Smooth muscle cell (in vitro differentiated cells): ENCODE results near the gene PPP1R13B. TPM values are rescaled to one million over a fixed set of nuclear protein-coding genes. Genes with fewer than 3 reads are reported as not detected.

Source experiments
- DNase-seq: peaks from one replicate; lab custom pipeline; 2025; ENCODE audit not compliant: unreplicated experiment; lab: John Stamatoyannopoulos, UW
- H2AFZ ChIP-seq: fragments of 200-600 bp; sonication (generic); 2 replicates; pipeline ENCODE4 v1.6.0; 2016; ENCODE audit warnings: antibody characterized with exemption, low read depth, mild to moderate bottlenecking
- H3F3A ChIP-seq: fragments of 200-600 bp; sonication (generic); 2 replicates; pipeline ENCODE4 v1.6.0; 2017; ENCODE audit warnings: antibody characterized with exemption, low read depth
- H3K27ac ChIP-seq: fragments of 200-600 bp; sonication (generic); 2 replicates; pipeline ENCODE4 v1.5.1; 2016; ENCODE audit warnings: low read depth, mild to moderate bottlenecking
- H3K27me3 ChIP-seq: fragments of 200-600 bp; sonication (generic); 2 replicates; pipeline ENCODE4 v1.6.1; 2016; ENCODE audit warnings: low read depth, mild to moderate bottlenecking
- H3K36me3 ChIP-seq: fragments of 200-600 bp; sonication (generic); 2 replicates; pipeline ENCODE4 v1.5.1; 2016; ENCODE audit warnings: low read depth
- H3K4me1 ChIP-seq: fragments of 200-600 bp; sonication (generic); 2 replicates; pipeline ENCODE4 v1.5.1; 2016; ENCODE audit warnings: low read depth
- H3K4me2 ChIP-seq: fragments of 200-600 bp; sonication (generic); 2 replicates; pipeline ENCODE4 v1.6.0; 2016; ENCODE audit warnings: mild to moderate bottlenecking
- H3K4me3 ChIP-seq: fragments of 200-600 bp; sonication (generic); 2 replicates; pipeline ENCODE4 v1.5.1; 2016; ENCODE audit warnings: mild to moderate bottlenecking
- H3K79me2 ChIP-seq: fragments of 200-600 bp; sonication (generic); 2 replicates; pipeline ENCODE4 v1.6.0; 2016; ENCODE audit warnings: low read depth, mild to moderate bottlenecking
- H3K9ac ChIP-seq: fragments of 200-600 bp; sonication (generic); 2 replicates; pipeline ENCODE4 v1.6.0; 2016; ENCODE audit warnings: low read depth
- H3K9me3 ChIP-seq: fragments of 200-600 bp; sonication (generic); replicated peaks from 2 replicates; pipeline ENCODE4 v1.5.1; 2016; ENCODE audit warnings: low read depth
- H4K20me1 ChIP-seq: fragments of 200-600 bp; sonication (generic); 2 replicates; pipeline ENCODE4 v1.6.0; 2016; ENCODE audit warnings: low read depth
- CTCF ChIP-seq: fragments of 200-600 bp; sonication (generic); IDR thresholded peaks from 2 replicates; pipeline ENCODE4 v1.5.1; 2017; ENCODE audit warnings: borderline replicate concordance, mild to moderate bottlenecking, antibody characterized with exemption; ENCODE audit not compliant: insufficient read depth, poor library complexity, severe bottlenecking
- WGBS: methylation state at CpG from one replicate; pipeline ENCODE4 v1.1.7; 2016; ENCODE audit warnings: low lambda C conversion rate; 5-methylcytosine and 5-hydroxymethylcytosine counted together
- polyA plus RNA-seq: library from polyadenylated mRNA; unstranded; fragments of >200 nt; fragmentation: Nextera tagmentation; extraction: Ambion mirVana; gene quantifications from 2 replicates; pipeline ENCODE4 v1.2.1, GENCODE V29; 2016
- total RNA-seq: library from RNA; depleted of rRNA; stranded (reverse); fragments of >200 nt; gene quantifications from 2 replicates; pipeline ENCODE4 v1.2.3, GENCODE V29; 2014

Gene PPP1R13B
- total and polyA plus RNA-seq, 2 experiments from 2014 or later = 2.3 to 4.3 TPM

GRCh38 chr14:103727313-103727980 is 119.9 kb downstream of the PPP1R13B start:
- Histone ChIP-seq H3K79me2 (peaks cover 41% of the 10 kb centered on the region), H3K9ac (no peak overlapping the region), H3K27me3 (no peaks in the 10 kb centered on the region), H2AFZ (no peak overlapping the region), H3K4me3 (no peak overlapping the region), H3F3A (peaks cover 6% of the 10 kb centered on the region), H3K9me3 (no peaks in the 10 kb centered on the region), H3K4me2 (no peak overlapping the region), H3K4me1 (no peaks in the 10 kb centered on the region), H3K27ac (no peak overlapping the region), H3K36me3 (no peaks in the 10 kb centered on the region), H4K20me1 (peaks cover 71% of the 10 kb centered on the region)
- 94% methylated on average over 51 of the region's 53 CpGs for WGBS
- no peak for DNase-seq
- TF ChIP-seq CTCF = no peak

- no peak overlapping the region for H3K9ac ChIP-seq
- H4K20me1 ChIP-seq = peaks cover 74% of the 10 kb centered on the region
- peaks cover 6% of the 10 kb centered on the region for H3F3A ChIP-seq
- no peak overlapping the region for H2AFZ ChIP-seq
- peaks cover 49% of the 10 kb centered on the region for H3K79me2 ChIP-seq
- no peak overlapping the region for H3K27ac ChIP-seq
- H3K27me3 ChIP-seq = no peaks in the 10 kb centered on the region
- 95% methylated on average over 18 of the region's 18 CpGs for WGBS
- H3K4me2 ChIP-seq = no peak overlapping the region
- H3K9me3 ChIP-seq = no peaks in the 10 kb centered on the region
- H3K4me1 ChIP-seq = peaks cover 1% of the 10 kb centered on the region
- no peaks in the 10 kb centered on the region for H3K36me3 ChIP-seq
- DNase-seq = no peak
- no peak overlapping the region for H3K4me3 ChIP-seq
- no peak for TF ChIP-seq CTCF
These were observed 120.9 kb downstream of the PPP1R13B start for GRCh38 chr14:103726474-103726873.

- DNase-seq = no peak
- Histone ChIP-seq H3K9ac (no peak overlapping the region), H3K4me2 (no peak overlapping the region), H3K4me3 (no peak overlapping the region), H3K4me1 (peaks cover 6% of the 10 kb centered on the region), H4K20me1 (peaks cover 80% of the 10 kb centered on the region), H3K9me3 (no peaks in the 10 kb centered on the region), H2AFZ (no peak overlapping the region), H3K36me3 (no peaks in the 10 kb centered on the region), H3K27ac (no peak overlapping the region), H3K27me3 (no peaks in the 10 kb centered on the region), H3F3A (peaks cover 6% of the 10 kb centered on the region), H3K79me2 (peaks cover 55% of the 10 kb centered on the region)
- WGBS = 96% methylated on average over 16 of the region's 16 CpGs
- no peak for TF ChIP-seq CTCF
These were observed 121.5 kb downstream of the PPP1R13B start for GRCh38 chr14:103725739-103726395.
